GM18519 (cell line): Measurements from ENCODE around the gene BLID.

Experiments used
- ATAC-seq: cut with Tn5 transposase; IDR thresholded peaks from one replicate; pipeline ENCODE4 v1.9.1; 2021; ENCODE audit warnings: mild to moderate bottlenecking, moderate library complexity; ENCODE audit not compliant: unreplicated experiment, low FRiP score

The BLID gene, protein sequence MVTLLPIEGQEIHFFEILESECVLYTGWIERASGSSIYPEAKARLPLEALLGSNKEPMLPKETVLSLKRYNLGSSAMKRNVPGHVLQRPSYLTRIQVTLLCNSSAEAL

DNA sequence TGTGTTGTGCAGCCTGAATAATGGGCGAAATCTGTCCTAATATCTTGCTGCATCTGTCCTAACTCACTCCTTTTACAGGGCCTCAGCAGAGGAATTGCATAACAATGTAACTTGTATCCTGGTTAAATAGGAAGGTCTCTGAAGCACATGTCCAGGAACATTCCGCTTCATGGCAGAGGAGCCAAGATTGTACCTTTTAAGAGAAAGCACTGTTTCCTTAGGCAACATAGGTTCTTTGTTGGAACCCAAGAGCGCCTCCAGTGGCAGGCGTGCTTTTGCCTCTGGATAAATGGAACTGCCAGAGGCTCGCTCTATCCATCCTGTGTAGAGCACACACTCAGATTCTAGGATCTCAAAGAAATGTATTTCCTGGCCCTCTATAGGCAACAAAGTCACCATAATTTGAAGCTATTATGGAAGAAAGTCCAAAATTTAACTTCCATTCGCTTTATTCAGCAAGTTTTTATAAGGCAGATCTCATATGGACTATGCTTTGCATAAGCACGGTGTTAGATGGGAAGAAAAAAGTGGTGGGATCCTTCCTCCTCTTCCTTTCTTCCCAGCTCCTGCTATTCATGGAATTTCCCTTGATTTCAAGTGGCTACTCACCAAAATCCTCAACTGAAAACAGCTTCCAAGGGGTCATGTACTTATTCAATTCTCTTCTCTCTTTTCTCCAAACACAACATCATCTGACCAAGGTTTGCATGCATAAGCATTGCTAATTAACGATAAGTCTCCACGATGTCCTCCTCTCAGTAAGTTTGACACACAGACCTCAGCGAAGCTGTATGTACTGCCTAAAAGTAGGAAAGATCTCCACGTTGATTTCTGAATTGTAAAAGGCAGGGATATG lies at the start of gene BLID:
Gene BLID (minus strand): TSS at position 692 of the 856 bp plus-strand sequence. CDS start 293 bp downstream, at position 399.
- ATAC-seq = no peak

DNA sequence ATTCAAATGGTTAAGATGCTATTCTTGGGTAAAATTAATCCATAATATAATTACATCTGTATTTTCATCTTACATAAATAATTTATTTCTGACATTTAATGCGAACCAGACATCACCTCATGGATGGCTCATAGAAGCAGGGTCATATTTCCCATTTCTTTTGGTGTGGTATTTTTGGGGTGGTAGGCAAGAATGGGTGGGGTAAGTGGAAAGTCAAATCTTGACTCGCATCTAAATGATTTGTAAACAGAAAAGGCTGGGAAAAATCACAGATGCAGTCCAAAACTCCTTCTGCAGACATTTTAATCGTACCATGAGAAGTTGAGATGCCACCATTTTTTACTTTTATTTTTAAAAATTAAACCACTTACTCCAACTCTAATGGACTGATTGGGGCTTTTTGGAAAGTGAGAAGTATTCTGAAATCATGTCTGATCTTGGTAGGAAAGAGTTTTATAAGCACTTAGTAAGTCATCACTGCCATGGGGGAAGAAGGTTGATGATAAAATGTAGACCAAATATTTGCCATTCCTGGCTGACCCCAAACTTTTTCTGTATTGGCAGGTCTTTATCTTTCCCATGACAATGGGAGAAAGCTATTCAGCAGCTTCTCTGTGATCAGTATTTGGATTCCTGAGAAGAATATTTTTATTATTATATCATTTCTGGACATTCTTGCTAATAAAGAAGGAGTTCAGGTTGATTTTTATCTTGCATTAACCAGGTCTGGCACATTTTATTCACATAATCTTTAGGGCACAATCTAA lies 47.2 kb upstream of the BLID start:
- no peak for ATAC-seq

DNA sequence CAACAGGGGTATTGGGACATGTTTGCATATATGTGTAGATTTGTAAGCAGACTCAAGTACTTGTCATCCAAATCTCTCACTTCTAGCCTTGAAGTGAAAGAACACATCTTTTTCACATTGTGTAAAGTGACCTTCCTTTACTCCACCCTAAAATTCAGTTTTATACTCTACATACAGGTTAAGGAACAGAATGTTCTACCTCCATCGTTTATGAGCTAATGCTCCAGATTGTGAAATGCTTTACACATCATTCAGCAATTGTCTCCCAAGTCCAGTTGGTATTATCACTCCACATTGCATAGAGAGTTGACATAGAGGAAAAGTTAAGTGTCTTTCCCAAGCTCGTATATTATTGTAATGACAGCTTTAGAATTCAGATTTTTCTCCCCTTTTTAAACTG lies 46.1 kb upstream of the BLID start:
- no peak for ATAC-seq

DNA sequence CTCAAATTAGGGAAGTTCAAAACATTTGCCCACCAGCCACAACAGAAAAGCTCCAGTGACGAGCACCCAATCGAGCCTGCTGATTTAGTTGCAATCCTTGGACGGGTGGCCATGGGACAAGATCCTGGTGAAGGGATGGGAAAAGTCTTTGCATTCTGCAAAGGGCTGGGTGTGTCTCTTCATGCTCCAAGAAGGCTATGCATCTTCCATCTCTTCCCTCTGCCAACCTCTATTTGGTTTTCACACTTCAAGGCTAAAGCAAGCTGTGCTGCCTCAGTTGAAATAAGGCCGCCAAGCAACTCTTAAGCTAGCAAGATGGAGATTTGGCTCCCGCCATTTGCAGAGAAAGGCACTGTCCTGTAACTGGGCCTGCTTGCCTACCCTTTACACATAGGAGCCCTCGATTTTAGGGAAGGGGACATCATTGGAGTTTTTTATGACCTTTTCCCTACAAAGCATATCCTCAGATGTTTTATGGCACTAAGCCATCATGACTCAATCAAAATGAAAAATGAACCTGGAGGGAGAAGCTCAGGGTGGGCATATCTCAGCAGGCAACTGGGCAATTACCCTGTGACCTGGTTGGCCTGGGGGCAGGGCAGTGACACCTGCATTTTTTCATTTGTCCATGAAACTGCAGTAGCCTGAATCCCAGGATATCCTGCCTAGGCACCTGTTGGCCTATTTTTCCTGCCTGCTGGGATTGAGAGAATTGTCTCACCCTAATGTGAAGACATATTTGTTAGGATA lies 45.0 kb upstream of the BLID start:
- ATAC-seq = no peak

DNA sequence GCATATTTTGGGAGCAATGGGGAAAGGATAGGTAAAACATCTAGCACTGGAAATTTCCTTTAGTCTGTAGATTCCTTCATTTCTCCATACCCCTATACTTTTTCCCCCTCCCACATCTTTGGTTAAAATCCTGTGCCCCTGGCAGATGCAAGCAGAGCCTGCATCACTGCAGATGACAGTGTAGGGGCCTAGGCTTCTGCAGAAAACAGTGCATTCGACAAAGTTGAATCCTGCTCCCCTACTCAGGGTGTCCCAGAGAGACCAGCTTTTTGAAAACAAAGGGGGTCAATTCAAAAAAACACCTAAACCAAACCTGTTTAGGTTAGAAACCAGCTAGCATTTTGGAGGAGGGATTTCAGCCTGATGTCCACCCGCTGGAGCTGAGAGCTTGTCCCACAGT lies 43.8 kb upstream of the BLID start:
- ATAC-seq = no peak

DNA sequence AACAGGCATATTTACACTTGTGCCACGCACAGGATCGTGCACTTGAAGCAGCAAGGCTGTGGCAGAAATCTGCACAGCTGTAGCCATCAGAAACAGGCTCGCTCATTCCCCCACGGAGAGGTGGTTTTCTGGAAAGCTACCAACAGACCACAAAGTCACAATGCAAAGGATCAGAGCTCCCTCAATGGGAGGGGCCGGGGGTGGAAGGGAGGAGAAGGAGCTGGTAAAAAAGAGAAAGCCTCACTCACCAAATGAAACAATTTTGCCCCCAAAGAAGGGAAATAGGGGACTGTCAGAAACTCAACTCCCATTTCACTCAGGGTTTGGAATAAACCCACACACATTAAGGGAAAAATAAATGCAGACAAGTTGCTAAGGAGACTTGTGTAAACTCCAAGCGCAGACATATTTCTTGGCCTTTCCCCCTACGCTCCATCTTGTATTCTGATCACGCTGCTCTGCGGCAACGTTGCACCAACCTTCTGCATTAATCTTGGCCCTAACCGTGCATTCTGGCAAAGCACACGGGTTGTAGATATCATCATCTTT lies 43.2 kb upstream of the BLID start:
- ATAC-seq = no peak

DNA sequence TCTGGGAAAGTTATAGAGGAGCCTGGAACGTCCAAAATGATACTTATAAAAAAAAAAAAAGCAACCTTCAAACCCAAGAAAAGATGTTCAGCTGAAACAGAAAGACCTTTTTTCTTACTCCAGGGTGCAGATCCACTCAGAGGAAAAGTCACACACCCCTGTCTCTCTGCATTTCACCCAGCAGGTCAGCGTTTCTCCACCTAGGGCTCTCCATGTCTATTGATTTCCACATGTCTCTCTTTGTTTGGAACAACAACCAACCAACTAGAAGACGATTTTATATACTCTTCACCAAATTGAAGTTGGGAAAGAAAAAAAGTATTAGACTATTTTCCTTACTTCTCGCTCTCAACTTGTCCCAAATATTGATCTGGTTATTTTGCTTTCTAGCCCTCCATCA lies 42.2 kb upstream of the BLID start:
- ATAC-seq = no peak

DNA sequence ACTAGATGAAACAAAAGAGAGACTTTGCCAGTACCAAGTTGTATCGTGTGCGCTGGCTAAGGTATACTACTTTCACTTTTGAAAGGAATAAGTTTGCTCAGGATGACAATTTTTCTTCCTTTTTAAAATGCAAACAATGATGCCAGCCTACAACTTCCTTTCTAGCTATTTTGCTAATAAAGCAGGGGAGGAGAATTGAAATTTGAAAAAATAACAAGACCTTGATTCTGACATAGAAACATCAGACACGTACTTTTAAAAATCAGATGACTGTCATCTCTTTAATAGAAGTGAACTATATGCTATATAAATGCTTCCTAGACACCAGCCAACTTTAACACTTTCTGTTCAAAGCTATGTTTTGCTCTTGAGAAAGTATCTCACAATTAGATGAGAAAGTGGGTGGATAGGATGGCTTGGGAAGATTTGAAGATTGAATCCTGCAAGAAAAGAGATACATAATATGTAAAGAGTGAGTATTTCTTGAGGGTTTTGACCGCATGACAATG lies 41.7 kb upstream of the BLID start:
- ATAC-seq = no peak

DNA sequence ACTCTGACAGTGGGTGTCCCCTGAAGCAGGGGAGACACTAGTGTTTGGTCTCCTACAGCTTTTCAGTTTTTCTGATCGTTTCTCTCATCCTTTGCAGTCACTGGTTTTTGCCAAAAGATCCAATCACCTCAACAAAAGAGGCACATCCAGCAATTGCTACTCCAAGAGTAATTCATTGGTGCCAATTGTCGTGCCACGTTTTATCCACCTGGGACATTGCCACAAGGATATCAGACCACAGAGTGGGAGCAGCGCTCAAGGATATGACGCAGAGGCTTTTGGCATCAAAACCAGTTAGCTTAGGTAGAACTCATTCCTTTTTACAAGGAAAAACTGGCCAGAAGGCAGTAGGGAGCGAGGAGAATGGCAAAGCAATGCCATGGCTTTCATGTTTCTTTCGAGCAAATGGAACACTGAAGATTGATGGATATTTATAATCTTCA lies 40.9 kb upstream of the BLID start:
- ATAC-seq = no peak

DNA sequence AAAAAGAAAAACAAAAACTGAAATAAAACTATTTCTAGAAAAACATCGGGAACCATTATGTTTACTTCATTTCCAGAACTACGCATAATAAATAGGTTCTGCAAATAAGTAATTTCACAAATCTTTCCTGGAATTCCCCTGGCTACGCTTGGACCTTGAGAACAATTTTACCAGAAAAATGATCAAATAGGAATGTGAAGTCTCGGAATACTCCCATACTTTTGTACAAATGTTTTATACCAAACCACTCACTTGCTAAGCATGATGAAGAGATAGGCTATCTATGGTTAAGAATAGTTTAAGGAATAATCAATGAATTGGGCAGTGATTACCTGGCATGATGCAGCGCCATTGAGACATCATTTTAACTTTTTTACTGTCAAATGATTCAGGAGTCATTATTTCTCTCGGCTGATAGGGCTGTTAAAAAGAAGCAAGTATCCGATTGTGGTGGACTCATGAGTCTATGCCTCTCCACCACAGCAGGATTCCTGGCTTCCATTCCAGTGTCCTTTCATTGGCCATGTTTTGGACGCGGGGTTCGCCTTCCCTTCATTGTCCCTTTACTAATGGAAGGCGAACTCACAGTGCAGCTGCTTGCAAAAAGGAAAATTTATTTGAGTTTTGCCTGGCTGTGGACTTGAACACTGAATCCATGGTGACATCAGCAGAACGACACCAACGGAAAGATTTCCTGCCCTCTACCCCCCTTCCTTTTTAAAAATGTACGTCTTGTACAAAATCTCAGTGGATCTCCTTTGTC lies 39.9 kb upstream of the BLID start:
- ATAC-seq = no peak

DNA sequence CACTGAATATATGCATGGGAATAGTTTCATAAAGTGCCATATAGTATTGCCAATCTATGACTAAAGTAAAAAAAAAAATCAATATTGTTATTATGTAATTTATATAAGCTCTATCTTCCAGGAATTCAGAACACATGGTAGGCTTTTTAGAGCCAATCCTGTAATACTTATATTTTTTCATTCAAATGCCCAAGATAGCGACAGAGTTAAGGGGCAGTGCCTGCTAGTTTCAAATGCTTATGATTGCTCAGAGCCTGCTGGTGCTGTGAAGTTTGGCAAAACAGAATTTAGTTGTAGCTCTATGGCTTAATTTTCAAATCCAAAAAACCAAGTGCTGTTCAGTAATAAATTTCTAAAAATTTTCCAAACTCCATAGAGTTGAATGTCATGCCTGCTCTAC lies 39.0 kb upstream of the BLID start:
- no peak for ATAC-seq

DNA sequence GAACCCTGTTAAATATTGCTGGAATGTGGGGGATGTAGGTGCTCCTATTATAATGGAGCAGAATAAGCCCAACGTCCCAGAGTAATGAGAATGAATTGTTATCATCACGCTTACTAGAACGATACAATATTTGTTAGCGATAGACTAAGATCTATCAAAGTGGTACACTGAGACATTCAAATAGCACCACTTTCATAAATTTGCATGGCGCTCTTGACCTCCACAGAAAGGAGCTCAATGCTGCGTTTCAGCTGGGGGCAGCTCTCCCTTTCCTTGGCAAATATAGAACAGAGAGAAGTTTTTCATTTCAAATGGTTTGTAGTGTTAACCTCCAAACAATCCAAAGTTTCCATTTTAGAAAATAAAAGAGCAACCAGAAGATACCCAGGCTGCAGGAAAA lies 38.2 kb upstream of the BLID start:
- ATAC-seq = no peak

DNA sequence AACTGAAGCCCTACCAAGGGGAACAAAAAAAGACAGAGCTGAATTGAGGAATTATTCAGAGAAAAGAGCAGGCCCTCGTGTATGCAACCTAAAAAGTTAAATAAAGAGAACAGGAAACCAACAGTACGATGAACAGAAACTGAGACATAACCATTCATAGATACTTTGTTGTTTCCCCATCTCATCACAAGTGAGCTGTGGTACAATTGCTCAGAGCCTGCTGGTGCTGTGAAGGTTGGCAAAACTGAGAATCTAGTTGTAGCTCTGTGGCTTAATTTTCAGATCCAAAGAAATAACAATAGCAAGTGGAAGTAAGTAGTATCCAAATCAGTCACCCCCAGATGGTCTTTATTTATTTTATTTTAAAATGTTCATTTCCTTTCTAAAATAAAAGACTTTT lies 37.7 kb upstream of the BLID start:
- peak; percentile 75 for ATAC-seq

DNA sequence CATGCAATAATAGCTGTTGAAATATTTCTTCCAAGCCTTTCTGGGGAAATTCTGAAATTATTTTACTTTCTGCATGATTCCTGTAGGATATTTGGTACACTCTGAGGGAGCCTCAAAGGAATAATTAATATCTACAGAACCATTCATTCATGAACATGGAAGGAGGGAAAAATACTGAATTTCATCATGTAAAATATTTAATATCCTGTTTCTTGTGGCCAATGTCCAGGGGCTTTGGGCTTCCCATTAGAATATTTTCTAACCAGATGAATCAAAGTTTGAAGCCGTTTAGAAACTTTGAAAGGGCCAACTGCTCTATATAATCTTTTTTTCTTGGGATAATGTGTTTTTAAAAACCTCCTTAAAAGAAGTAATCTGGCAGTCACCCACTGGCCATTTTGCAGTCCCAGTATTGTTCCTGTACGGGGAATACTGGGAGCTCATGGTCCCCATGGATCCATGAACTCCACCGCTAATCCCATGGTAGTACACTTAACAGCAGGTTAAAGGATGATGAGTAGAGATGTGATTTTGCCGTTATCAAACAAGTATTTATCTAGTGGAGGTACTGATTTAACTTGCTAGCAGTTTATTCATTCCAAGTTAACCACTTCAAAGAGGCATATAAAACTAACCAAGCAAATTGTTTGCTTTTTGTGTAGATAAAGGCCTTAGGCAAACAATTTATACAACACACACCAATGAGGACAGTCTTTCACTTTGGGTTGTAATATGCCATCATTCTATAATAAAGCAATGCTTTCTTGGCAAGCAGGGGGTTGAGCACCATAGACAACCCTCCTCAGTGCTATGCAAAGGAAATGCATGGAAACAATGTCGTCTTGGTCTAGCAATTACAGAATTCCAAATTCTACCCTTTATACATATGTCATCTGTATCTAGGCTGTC lies 34.5 kb upstream of the BLID start:
- no peak for ATAC-seq

DNA sequence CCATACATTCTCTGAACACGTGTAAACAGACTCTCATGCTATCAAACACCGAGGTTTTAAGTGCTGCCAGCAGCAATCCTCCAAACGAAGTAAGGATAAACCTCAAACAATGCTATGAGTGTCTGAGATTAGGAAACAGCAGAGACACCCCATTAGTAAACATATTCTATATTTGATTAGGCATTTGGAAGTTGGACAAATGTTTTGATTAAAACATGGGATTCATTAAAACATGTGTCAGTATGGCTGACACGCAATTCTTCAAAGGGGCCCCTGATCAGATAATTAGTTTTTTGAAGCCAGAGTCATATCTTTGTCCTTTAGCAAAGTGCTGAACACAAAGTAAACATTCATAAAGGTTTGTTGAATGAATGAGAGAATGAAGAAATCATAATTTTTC lies 33.2 kb upstream of the BLID start:
- ATAC-seq = no peak

DNA sequence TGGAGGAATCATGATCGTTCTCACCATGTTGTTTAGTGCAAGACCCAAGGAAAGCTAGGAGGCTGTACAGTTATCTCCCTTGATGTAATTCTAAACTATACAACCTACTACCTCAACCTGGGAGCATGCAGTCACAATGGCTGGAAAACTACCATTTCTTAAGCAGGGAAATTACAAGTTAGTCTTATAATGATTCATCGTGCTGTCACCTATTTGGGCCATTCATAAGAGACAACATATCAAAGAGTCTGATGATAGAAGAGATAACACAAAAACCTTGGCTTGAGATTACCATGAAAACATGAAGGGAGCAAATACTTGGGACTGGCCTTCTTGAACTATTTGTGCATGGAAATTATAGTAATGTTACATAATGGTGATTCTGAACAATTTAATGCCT lies 30.5 kb upstream of the BLID start:
- ATAC-seq = no peak

DNA sequence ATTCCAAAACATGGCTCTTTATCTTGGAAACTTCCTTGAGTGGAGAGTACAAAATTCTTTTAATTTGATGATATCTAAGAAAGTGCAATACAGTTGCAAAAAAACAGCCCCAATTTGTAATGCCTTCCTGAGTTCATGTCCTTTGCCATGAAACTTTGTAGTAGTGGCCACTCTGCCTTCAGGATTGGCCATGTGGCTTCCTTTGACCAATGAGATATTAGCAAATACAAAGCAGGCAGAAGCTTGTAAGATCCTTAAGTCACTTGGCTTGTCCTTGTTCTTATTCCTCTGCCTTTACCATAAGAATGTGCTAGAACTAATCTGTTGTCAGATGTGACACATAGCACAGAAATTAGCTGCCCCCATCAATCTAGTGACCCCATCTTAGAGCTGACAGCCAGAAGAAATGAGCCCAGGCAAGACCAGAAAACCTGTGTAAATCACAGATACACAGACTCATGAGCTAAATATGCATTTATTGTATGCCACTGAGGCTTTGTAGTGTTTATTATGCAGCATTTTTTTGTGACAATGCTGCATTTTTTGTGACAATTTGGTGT lies 29.8 kb upstream of the BLID start:
- no peak for ATAC-seq

DNA sequence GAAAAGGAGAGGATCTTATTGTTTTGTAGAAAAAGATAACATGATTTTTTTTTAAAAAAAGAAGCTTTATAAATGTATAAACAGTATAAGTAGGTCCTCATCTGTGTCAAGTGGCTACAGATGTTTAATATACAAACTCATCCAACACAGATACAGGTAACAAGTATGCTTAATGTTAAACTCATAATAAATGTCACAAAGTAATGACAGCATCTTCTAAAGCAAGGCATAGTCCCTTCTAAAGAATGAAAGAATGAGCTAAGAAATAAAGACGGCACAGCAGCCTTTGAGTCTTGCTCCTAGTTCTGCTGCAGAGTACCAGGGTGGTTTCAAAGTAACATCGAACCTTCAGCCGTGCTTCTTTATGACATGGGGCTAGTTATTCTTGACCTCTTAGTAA lies 28.7 kb upstream of the BLID start:
- no peak for ATAC-seq
